GM18870 (cell line): ENCODE measurements around the gene NFASC.

Experiments
- ATAC-seq: cut with Tn5 transposase; IDR thresholded peaks from one replicate; pipeline ENCODE4 v1.9.1; 2021; ENCODE audit warnings: moderate library complexity; ENCODE audit not compliant: unreplicated experiment

NFASC gene

DNA sequence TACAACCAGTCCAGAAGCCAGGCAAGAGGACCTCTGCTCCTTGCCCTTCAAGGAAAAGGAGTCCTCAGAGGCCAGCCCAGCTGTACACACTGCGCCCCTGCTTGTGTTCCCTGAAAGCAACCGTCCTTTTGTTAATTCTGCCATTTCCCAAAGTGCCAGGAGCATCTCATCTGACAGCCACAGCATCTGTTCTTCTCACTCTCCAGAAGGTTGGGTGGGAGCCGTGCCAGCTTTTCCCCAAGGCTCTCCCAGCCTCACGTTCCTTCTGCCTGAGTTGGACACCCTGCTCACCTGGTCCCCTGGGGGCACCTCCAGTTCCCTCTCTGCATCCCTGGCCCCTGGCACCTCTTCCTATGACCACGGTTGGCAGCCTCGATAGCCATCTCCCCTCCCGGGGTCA is 161.8 kb downstream of the NFASC start:
- no peak for ATAC-seq

- no peak for ATAC-seq
Measured at GRCh38 chr1:205037539-205037938, 166.9 kb downstream of the NFASC start.

- ATAC-seq = no peak
Measured at GRCh38 chr1:205038132-205038786, 167.6 kb downstream of the NFASC start.

- ATAC-seq = no peak
Measured at GRCh38 chr1:205041001-205041715, 170.5 kb downstream of the NFASC start.

DNA sequence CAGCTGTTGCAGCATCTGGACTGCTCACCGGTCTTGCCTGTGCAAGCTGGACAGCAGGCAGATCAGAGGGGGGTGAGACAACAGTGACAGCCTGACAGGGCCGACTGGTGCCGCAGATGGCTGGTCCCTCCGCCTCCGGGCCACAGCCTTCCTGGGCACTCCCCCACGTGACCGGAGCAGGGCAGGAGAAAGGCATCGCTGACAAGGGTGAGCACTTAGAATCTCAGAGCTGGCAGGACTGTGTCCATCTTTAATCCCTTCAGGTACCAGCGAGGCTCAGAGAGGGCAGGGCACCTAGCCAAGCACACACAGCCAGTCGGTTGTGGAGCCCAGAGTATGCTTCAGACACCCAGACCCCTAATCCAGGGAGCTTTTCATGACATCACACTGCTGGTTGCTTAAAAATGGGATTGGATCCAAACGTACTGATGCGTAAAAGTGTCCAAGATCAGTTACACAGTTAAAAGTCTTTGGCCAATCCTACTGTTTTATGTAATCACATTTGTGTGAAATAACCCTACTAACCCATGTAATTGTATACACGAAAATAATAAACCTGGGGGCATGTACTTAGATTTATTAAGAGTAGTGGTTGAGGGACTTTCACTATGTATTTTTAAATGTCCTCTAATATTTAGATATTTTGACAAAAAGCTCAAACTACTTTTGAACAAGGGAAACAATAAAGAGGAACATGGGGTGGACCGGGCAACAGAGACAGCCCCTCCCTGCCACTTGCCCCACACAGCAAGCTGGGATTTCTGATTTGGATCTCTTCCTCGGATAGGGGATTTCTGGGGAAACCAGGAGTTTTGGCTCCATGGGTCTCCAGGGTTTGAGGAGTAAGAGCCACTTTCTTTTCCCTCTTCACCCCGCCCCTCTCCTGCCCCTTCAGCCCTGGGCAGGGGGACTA is 171.6 kb downstream of the NFASC start:
- no peak for ATAC-seq

DNA sequence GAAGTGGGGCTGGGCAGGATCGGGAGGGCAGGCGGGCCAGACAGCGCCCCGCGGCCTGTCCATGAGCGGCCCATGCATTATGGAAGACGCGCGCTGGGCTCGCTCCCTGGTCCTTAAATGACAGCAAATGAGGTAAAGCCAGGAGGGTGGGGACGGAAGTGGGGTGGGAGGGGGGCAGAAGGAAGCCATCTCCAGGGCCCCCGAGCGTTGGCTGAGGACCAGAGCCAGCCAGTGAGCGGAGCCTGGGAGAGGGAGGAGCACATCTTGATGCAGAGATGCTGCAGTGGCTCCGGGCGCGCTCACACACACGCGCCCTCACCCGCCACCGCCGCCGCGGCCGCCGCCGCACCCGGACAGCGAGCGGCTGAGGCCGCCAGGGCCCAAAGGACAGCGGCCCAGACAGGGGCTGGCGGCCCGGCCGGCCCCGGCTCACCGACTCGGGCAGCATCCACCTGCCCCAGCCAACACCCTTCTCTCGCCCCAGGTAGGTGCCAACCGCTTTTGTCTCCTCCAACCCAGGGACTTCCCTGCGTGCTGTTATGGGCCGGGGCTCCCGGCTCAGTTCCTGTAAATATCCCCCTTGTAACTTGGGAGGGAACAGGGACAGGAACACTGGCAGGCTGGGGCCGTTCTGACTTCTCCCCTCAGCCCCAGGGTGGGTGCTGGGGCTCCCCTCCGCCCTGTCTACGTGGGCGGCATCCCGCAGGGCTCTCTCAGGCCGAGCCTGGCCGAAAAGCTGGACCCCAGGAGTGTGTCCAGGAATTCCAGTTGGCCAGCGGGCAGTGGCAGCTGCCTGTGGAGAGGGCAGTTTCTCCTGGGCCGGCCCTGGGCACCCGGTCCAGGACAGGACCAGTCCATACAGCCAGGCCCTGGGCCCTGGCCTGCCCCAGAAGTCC is 172.5 kb downstream of the NFASC start, which contains the start of gene CNTN2:
Gene CNTN2, plus strand, starts transcription at position 302 of the 896 bp plus-strand sequence. CDS start 9,974 bp downstream, outside the sequence.
- ATAC-seq = no peak

DNA sequence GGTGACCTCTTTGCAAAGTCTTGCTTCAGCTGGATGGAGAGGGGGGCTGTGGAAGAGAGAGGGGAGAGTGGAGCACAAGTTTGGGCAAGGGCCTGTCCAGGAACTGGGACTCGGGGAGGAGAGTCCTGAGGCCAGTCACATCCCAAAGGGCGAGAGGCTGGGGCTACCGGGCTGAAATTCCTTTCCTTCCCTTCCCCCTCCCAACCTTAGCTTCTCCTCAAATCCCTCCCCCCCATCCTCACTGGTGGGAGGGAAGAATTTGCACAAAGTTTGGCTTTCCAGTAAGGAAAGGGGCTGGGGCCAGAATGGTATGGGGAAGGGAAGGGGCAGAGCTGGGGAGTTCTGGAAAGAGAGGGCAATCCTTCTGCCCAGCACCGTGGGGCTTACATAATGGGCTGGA is 173.2 kb downstream of the NFASC start:
- ATAC-seq = no peak

DNA sequence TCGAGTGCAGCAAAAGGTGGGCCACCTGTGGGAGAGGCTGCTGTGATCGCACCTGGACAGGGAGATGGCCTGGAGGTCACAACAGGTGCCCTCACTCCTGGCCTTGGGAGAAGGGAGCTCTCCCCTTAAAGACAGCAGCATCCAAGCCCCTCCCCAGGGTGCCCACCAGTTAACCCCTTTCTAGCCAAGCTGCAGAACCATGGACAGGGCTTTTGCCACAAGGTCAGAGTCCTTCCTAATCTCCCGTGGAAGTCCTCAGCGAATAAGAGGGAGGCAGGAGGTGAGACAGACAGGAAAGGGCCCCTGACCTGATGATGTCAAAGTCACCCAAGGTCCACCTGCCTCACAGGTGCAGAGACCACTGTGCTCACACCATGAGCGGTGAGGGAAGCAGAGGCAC is 174.1 kb downstream of the NFASC start:
- no peak for ATAC-seq

DNA sequence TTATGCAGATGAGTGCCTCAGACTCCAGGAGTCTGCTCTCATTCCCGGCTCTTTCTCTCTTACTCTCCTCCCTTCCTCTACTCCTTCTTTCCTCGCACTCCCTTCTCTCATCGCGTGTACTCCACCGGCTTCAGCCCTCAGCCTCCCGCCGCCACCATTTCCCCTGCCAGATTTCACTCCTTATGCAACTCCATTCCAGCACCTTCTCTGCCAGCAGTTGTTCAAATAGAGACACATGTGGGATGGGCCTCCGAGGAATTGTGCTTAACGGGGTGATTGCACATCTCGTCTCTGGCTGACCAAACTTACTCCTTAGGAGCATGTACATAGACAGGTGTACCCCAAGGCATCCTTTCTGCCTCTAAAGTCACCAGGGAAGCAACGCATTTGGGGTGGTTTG is 174.5 kb downstream of the NFASC start:
- no peak for ATAC-seq

- ATAC-seq = no peak
Measured at GRCh38 chr1:205046870-205047269, 176.2 kb downstream of the NFASC start.

DNA sequence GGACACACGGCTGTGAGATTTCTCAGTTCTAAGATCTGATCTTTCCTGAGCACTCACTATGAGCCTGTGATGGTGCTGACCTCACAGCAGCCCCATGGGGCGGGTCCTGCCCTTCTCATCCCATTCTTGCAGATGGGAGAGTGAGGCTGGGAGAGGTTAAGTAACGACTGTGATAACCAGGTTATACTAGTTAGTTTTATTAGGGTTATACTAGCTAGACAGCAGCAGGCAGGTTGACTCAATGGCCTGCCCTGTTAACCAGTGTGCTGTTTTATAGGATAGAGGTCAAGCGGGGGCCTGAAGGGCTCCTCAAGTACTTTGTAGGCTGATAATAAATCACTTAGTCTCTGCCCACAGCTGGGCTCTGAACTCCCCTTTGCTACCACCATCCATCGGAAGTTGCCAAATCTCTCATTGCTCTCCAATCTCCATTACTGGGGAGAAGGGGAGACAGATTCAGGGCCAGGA is 177.1 kb downstream of the NFASC start:
- ATAC-seq = no peak

DNA sequence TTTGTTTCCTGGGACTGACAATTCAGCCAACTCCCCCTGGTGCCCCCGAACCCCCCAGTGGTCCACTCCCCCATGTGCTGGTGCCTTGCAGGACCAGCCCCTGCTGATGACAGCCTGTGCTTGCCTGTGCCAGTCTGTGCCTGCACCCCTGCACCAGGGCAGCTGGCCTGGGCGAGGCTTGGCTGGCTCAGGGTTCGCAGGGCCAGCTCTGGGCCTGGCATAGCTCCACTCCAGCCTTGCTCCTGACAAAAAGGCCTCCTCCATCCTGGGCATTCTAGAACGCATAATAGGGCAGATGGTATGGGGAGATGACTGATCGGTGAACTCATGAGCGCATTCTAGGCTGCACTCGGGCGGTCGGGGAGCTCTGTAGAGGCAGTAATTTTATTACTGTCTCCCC is 177.7 kb downstream of the NFASC start:
- no peak for ATAC-seq

GRCh38 chr1:205049479-205049878 is 178.8 kb downstream of the NFASC start:
- no peak for ATAC-seq

- no peak for ATAC-seq
Measured at GRCh38 chr1:205052690-205053089, 182.0 kb downstream of the NFASC start.

- ATAC-seq = no peak
Measured at GRCh38 chr1:205053296-205053695, 182.6 kb downstream of the NFASC start.

GRCh38 chr1:205054013-205054412 is 183.4 kb downstream of the NFASC start:
- no peak for ATAC-seq

DNA sequence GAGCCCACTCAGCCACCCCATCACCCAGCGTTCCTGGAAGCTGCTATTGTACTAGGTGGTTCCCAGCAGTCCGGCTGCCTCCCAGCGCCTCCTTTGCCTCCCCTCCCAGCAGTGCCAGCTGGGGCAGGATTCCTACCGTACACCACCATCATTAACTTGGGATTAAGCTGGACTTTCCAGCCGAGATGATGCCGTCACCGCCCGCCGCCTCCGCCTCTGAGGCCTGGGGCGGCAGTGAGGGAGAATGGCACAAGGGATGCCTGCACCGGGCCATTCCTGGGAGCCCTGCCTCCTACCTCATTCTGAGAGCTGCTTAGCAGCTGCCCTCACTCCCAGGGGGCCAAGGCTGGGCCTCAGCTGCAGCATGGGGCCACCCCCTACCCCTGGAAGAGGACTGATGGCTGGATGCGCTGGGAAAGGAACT is 185.5 kb downstream of the NFASC start:
- no peak for ATAC-seq

DNA sequence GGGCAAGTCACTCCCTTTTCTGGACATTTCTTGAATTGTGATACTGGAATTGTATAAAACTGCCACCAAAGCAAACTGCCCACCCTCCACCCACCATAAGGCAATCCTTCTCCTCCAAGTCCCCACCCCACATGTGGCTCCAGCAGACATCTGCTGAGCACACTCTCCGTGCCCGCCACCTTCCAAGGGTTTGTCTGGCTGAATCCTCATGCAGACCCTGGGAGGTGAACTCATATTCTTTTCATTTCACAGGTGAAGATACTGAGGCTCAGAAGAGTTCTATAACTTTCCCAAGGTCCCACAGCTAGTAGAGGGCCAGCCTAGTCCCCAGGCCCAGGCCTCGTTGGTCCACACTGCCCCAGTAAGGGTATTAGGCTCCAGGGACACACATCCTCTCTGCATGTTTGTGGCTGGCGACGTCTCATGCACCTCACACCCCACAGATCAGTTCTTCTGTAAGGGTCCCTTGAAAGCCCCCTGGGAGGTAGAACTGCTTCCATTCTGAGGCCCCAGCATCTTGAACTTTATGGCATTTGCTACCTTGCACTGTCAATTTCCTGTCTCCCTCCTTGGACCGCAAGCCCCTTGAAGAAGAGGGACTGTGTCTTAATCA is 186.4 kb downstream of the NFASC start:
- no peak for ATAC-seq

DNA sequence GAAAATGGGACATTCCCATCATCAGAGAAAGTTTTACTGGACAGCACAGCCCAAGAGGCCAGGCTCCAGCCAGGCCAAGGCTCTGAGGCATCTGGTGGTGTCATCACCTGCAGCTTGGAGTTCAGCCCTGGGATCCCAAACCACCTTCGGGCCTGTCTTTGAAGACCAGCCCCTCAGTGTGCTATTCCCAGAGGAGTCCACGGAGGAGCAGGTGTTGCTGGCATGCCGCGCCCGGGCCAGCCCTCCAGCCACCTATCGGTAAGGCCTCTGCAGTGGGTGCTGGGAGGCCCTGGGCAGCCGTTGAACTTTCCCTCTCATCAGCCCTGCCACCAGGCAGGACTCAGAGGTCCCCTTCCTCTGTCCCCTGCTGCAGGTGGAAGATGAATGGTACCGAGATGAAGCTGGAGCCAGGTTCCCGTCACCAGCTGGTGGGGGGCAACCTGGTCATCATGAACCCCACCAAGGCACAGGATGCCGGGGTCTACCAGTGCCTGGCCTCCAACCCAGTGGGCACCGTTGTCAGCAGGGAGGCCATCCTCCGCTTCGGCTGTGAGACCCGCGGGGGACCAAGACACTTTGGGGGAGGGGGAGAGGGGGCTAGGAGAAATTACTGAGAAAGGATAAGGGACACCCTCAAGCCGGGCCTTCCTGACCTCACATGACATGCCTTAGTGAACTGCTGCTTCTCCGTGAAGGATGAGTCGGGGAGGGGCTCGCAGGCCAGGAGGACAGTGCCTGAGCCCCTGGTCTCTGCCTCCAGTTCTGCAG is 187.3 kb downstream of the NFASC start:
- ATAC-seq = no peak
